Right forelimb (tissue), 1 donor: ENCODE results near the gene PLEKHG7.
"Not testable (repeated sequence)": the region's sequence is repeated elsewhere in the genome, so short reads cannot be mapped to it uniquely, and the experiment has no call there.

Experiments
- DNase-seq: peaks from one replicate; pipeline ENCODE4 v3.0.0-alpha.2; 2018

Gene PLEKHG7, protein sequence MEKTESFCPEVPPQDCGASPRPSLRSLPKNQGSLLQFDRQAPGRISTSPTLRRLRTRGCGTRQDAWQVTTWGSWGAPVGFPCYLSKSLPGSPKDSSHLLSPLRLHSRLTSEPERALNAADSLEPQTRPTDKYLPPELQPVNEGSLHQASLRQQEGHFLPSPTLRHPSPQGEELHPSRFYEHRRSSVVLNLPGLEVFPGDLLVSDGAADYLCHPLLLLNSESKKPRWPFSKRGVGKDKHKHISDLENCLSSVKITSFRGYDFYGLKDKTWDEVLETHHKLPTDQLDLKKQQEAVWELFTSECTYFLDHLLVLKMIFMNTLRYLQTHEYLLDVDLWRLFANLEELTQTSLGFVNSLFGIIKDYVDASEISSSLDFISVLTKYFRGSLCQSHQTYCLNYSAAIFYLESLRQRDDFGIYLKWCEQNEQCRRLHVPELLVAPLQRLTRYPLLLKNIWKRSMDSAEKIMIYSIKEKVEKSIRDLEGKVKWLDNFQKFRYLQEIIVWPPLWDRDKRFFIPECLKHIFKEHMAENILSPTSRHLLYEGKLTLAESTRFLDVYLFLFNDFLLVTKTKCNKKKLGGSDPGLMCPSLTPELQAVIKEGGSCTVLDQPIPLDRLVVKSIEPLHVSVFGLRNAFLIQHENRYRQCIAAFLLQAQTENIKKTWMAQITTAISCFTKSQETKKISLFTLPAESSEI

DNA sequence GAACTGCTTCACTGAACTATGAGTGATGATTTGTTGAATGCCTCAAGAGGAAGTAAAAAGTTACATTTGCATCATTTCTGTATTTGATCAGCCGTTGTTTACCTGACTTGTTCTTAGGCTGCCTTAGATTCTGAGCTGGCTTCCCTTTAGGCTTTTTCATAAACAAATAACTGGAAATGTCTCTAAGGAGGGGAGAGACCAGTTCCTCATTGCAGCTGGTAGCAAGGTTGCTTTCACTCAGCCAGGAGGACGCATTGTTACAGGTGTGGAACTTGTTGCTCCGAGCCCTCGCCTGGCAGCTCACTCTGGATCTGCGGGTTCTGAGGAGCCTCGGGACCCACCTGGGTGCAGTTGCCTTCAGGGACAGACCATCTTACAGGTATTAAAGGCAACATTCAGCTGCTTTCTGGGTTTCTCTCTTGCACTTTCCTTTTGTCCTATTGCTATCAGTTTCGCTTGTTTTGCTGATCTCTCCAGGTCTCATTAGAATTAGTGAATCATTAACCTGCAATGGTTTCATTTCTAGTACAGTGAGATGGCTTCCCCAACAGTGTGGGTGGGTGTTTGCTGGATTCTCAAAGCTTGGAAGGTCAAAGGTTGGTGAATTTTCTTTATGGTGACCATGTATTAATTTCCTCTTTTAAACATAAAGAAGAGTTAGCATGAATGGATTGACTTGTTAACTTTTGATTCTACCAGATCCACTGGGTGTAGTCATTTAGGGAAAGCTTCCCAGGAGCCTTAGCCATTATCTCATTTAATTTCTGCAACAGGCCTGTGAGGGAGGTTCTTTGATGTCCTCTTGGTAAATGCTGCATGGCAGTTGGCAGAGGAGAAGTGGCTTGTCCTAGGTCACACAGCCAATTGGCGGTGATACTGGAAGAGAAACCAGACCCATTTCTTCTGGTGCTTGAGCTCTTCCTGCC lies at the start of gene PLEKHG7:
TSS of gene PLEKHG7 (plus strand) at position 236 of the 926 bp plus-strand sequence. CDS start 3,643 bp downstream, outside the sequence.
- DNase-seq, result no peak

DNA sequence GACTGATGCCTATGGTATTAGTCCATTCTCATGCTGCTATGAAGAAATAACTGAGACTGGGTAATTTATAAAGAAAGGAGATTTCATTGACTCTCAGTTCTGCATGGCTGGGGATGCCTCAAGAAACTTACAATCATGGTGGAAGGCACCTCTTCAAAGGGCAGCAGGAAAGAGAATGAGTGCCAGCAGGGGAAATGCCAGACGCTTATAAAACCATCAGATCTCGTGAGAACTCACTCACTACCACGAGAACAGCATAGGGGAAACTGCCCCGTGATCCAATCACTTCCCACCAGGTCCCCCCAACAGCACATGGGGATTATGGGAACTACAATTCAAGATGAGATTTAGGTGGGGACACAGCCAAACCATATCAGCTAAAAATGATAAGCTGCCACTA lies 48.5 kb upstream of the PLEKHG7 start:
- DNase-seq, result not testable (repeated sequence)

DNA sequence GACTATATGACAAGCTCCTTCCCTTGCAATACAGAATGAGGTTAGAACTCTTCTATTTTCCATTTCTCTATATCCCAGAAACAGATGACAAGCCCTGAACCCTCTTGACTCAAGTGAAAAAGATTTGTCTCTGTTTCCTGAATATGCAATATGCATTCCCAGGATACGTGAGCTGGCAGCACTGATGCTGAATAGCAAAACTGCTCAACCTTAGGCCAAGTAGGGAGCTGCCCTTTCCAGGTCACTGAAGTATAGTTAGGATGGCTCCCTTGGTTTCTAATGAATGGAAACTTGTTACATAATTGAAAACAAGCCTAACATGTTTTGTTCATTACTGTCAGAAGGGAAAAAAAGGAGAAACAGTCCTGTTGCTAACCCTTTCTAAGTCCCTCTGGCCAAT lies 47.9 kb upstream of the PLEKHG7 start:
- peak; percentile 45 for DNase-seq

DNA sequence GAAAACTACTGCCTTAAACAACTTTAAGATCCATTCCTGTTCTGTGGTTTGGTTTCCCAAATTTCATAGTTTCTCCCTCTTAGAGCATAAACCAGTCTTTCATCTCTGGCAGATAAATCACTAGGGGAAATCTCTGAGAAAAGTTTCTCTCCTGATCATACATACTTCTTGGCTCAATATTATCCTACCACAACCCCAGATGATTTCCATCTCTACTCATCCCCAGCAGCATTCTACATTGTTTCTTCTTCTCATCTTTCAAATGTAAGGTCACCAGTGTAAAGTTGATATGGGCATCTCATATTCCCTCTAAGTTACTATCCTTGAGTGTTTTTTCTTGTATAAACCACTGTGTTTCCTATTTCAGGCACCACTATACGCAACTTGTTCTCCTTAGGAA lies 45.9 kb upstream of the PLEKHG7 start:
- DNase-seq, result no peak

DNA sequence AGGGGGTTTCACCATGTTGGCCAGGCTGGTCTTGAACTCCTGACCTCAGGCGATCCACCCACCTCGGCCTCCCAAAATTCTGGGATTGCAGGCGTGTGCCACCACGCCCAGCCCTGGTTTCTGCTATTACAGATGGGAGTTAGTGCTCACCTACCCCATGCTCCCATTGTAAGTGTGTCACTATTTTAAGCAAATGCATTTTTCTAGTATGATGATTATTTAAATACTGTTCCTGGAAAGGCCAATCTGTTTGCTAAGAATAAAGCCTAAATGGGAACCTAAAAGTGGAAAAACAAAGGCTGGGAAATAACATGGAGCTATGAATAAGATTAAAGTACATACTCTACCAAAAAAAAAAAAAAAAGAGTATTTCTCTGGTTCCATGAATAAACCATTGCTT lies 45.0 kb upstream of the PLEKHG7 start:
- DNase-seq, result no peak

DNA sequence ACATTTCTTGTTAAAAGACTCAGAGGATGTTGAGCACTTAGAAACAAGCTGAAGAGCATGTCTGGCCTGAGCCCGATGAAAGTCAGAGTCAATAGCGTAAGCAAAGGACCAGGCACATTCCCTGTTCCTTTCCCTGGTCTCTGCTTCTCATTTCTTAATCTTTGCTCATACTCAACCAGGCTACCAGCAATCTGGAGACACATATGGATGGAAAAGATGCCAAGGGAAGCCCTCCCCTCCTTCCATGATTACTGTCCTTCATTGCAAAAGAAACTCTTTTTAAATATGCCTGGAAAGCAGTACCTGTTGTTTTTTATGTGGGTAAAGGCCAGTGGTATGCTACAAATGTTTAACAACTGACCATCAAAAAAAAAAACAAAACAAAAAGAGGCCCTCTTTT lies 44.2 kb upstream of the PLEKHG7 start:
- no peak for DNase-seq

DNA sequence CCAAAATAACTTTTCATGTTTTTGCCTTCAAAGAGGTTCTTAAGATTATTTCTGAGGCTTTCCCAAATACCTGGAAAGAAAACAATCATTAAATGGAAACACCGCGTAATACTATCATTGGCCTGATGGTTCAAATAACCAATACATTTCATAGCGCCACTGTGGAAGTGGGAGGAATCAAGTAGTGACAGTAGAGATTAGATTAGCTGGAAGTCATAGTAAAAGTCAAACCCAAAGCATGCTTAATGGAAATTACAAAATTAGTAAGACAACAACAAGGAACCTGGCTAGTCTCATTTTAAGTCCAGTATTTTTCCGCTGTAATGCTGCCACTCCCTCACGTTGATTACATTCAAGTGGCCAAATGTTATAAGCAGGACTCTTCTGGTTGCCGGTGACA lies 41.5 kb upstream of the PLEKHG7 start:
- no peak for DNase-seq

DNA sequence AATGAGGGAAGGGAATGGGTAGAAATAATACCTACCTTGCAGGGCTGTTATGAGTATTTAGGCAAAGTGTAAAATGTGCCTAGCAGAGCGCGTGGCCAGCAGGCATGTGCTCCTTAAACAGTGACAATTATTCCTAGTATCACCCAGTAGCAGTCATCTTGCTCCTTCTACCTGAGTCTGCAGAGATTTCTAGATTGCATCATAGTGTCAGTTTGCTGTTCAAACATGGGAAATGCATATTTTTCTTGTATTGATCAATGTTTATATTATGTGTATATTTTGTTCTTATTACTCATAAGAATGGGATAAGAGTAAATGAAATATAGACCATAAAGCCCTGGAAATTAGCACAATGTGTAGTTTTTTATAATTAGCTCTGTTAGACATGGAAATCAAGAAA lies 37.3 kb upstream of the PLEKHG7 start:
- DNase-seq, result no peak

DNA sequence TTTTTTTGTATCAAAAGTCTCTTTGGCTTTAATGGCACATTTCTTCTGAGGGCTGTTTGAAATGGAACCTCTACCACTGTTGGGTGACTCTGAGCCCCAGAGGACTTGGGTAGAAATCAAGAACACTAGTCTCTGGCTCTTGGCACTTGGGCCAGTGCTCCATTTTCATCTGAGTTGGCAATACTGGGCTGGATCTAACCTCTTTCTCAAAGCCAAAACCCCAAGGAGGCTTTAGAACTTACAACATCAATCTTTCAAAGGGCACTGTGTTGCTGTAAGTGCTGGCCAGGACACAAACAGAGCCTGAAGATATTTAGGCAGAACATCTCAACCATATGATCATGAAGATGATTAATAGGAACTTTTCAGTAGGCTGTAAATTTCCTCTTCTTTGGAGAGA lies 34.0 kb upstream of the PLEKHG7 start:
- DNase-seq, result no peak

DNA sequence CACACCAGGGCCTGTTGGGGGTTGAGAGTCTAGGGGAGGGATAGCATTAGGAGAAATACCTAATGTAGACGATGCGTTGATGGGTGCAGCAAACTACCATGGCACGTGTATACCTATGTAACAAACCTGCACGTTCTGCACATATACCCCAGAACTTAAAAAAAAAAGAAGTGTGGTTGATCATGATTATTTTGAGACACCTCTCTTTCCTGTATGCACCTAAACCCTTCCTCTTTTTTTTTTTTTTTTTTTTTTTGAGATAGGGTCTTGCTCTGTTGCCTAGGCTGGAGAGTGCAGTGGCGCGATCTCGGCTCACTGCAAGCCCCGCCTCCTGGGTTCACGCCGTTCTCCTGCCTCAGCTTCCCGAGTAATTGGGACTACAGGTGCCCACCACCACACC lies 31.3 kb upstream of the PLEKHG7 start:
- not testable (repeated sequence) for DNase-seq

DNA sequence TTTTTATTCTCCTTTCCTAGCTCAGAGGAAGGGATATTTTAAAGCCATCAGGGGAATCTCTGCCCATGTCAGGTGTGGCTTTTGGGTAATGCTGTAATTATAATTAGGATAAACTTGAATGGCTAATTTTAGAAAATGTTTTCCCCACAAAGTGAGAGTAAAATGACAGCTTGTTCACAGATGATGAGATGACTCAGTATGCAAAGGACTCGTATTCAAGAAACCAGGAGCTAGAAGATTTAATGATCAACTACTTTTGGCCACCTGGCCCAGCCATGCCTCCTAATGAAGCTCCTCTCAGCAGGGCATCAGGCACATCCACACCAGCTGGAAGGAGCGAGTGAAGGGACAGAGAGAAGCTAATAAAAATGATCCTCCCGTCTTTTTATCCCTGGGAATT lies 29.0 kb upstream of the PLEKHG7 start:
- no peak for DNase-seq

DNA sequence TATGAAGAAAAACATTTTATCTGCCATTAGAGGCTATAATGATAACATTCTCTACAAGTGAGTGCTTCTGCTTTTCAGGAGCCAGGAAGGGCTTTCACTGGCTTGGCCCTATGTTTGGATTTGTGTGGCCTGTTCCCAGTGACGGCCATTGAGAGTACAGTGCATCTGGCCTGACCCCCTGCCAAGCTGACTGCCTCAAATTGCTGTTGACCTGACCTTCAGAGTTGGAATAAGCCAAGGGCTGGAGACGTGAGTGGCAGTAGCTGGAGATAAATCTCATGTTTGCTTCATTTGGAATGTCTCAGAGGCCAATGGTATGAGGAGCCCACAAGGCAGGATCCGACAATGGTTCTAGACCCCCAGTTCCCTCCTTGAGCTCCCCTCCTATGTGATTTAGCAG lies 28.3 kb upstream of the PLEKHG7 start:
- DNase-seq, result no peak

DNA sequence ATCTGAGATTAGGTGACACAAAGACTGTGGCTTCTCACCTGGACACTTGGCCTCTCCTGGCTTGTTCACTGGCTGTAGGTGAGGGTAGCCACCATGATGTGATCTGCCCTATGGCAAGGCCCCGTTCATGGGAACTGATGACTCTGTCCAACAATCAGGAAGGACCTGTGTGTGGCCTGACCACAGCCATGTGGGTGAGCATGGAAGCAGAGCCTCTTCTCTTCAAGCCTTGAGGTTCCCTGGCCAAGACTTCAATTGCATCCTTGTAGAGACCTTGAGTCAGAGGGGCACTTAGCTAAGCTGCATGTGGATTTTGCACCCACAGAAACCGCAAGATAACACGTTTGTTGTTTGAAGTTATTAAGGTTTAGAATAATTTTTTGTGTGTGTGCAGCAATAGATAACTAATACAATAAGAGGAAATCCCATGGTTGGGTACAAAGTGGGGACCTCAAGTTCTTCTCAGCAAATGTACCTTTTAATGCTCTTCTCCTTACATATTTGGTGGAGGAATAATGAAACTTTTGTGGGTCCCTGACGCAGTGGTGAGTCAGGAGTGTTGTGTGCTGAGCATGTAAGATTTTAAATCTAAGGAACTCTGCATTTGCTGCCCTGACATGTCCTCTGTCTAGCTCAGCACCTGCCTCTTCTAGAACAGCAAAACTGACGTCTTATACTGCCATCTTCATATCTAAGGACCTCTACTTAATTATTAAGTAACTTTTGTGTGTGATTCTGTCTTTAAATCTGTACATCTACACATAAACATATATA lies 27.5 kb upstream of the PLEKHG7 start:
- no peak for DNase-seq

DNA sequence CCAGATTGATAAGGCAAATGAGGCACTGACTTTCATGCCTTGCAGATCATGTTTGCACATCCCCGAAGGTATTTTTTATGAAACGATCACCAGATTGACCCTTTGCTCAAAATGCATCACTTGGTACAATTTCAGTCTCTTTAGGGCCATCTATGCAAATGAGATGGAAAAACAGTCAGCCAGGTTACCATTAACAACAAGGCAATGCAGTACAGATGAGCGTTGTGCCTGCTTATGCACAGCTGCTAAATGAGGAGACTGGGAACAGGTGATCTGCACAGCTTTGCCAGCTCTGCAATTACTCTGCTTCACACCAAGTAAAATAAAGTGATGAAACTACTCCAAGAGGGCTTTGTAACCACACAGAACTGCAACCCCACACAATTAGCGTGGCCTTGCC lies 26.1 kb upstream of the PLEKHG7 start:
- no peak for DNase-seq

DNA sequence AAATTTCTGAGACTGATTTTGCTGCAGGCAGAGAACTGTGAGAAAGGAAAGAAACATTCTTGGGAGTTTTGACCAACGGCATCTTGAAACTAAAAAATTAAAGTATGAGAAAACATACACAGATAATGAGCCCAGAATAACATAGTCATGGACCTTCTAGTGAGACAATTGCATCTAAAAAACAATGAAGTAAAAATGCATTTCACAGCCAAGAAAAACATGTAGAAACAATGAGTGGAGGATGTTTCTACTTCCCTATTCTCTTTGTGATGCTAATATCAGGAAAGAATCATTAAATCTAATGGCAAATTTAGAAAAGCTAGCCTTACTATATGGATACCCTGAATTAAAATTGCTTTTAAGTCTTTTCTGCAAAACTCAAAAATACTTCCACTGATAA lies 12.2 kb upstream of the PLEKHG7 start:
- no peak for DNase-seq

DNA sequence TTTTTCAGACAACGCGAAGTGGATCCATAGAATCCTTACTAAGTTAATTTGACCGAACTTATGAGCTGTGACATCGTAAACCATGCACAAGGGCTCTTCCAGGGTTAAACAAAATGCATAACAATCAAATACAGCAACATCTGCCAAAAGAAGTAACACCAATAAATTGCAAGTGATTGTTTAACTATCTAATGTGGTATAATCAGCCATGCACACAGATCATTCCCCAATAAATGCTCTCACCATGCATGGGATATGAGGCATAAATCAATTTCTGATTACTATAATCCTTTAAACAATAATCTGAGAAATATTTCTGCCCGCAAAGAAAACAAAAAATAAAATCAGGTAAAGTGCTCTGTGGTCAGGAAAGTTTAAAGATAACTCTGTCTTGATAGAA lies 7.7 kb upstream of the PLEKHG7 start:
- DNase-seq, result no peak

DNA sequence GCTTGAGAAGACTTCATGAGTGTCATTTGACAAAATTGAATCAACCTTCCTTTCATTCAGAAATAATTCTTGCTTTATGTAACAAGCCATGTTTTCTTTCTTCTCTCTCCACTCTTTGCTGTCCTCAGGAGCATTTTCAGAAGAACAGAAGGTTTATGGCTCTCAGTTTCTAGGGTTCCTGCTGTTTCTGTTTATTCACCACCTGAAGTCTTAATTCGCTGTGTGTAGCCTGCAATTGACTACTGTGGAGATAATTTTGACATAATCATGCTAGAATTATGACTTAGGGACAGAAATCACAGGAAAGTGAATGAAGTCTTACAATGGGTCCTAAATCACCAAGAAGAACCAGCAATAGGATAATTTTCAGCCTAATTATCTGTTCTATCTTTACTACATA lies 7.2 kb upstream of the PLEKHG7 start:
- DNase-seq, result no peak

DNA sequence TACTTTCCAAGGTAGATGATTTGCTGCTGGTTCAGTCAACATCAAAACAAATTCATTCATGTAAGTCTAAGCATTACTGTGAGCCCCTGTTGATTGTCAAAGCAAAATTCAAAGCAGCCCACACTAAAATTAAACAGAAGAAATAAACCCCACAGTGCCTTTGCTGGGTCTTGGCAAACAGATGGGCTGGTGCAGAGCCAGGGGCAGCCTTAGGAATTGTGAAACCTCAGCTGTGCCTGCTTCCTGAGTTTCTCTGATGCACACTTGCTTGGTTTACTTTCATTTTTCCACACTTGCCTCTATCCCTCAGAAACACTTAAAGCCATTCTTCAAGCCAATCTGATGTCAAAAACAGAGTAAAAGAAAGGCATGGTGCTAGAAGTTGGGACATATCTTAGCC lies 6.6 kb upstream of the PLEKHG7 start:
- peak; percentile 49 for DNase-seq

DNA sequence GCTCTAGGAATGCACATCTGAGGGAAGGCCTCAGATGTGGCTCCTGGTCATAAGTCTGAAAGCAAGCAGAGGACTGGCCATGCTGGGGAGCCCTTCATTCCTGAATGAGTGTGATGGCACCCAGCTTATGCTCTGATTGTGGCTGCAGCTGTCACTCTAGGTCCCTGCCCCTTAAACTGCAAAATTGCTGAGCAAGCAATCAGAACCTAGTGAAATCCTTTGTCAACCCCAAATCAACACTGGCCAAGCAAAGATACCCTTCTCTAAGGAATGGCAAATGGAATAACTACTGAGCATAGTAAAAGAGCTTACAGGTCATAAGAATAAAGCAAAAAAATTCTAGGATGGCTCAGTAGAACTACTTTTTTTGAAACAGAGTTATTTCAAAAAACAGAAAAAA lies 4.3 kb upstream of the PLEKHG7 start:
- DNase-seq, result no peak

DNA sequence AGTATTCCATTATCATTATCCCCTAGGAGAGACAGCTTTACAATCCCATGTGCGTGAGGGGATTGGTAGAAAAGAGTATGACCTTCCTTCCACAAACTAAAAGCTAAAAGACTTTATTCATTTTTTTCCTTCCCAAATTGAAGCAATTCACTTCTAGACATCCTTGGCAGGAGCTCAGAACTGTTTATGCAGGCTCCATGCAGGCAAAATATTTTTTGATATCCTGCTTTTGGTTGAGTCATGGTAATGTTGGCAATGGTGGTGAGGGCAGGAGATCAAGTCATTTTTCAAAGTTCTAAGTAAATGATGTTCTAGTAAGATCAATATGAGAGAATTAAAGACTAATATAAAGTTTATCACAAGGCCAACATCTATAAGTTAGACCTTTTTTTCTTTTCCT lies 1.3 kb upstream of the PLEKHG7 start:
- no peak for DNase-seq

DNA sequence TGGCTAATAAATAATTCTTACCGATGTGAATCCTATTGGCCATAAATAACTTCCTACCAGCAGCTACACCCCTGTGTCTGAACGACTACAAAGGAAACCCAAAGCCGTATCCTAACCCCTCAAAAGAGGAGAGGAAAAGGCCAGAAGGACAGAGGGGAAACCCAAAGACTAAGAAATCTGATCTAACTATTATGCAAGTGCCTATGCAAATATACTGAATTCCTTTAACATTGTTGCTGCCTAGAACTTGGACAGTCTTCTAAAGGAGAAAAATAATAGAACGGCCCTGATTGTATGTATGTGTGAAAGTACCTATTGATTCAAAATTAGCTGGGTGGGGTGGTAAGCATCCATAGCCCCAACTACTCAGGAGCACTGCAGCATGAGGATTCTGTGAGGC lies 997 bp downstream of the PLEKHG7 start:
- no peak for DNase-seq

DNA sequence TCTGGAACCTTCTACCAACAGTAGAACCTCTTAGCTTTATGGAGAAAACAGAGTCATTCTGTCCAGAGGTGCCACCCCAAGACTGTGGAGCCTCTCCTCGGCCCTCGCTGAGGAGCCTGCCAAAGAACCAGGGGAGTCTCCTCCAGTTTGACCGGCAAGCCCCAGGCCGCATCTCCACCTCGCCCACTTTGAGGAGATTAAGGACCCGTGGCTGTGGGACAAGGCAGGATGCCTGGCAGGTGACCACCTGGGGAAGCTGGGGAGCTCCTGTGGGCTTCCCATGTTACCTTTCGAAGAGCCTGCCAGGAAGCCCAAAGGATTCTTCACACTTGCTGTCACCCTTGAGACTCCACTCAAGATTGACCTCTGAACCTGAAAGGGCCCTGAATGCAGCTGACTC lies 3.8 kb downstream of the PLEKHG7 start:
- DNase-seq, result no peak

DNA sequence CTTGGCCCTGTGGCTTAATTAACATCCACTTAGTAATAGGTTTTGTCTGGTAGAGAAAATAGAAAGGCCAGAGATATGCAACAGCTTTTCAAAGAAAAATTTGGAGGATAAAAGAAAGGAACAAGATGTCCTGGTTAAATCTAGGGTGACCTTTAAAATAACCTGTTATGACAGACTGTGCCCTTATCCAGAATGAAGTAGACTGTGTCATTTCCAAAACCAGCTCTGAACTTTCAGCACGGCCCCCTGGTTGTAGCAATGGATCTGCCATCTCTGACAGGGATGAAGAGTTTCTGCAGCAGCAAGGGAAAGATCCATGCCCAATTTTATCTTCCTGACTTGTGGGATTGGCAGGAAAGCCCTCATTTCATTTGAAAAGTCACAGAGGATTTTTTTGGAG lies 5.1 kb downstream of the PLEKHG7 start:
- no peak for DNase-seq
